Measurements from ENCODE around the gene TMEM201.

TMEM201 gene

DNA sequence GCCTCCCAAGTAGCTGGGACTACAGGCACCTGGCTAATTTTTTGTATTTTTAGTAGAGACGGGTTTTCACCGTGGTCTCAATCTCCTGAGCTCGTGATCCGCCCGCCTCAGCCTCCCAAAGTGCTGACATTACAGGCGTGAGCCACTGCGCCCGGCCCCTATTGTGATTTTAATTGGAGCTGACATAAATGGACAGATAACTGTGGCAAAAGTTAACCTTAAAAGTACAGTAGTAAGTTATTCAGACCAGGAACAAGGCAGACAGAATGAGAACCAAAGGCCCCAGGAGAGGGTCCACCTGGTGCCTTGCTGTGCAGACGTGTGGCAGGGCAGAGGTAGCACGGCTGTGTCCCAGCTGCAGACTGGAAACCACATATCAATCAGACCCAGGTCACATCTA lies 11.0 kb downstream of the TMEM201 start:
- no peak for DNase-seq (ENCODE audit: low read depth in 1 of 2, low spot score in 1 of 2)

DNA sequence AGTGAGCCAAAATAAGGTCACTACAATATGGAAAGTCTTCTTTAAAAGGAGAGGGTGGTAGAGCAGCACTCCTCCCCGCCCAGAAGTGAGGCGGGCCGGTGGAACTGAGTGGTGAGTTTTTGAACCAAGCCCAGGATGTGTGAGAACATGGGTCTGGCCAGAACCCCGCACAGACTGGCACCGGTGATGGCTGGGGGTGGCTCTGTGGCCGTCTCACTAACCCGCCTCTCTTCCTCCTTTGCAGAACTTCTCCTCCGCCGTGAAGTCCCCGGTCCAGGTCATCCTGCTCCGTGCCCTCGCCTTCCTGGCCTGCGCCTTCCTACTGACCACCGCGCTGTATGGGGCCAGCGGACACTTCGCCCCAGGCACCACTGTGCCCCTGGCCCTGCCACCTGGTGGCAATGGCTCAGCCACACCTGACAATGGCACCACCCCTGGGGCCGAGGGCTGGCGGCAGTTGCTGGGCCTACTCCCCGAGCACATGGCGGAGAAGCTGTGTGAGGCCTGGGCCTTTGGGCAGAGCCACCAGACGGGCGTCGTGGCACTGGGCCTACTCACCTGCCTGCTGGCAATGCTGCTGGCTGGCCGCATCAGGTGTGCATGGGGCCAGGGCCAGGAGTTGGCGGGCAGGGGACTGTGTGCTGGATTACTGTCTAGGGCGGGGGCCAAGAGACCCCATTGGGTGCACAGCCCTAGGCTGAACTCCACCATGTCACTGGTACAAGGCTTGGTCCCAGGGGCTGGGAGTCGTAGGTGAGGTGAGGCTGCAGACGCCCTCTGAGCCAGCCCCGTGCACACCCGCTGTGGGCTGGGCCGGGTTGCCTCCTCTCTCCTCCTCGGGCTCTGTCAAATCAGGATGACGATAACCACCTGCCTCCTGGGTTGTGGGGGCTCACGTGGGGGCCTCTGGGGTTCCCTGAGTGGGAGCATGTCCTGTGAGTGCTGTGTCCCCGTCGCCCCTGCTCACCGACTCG lies 12.4 kb downstream of the TMEM201 start:
- DNase-seq (ENCODE audit: low read depth in 1 of 2, low spot score in 1 of 2), result no peak

DNA sequence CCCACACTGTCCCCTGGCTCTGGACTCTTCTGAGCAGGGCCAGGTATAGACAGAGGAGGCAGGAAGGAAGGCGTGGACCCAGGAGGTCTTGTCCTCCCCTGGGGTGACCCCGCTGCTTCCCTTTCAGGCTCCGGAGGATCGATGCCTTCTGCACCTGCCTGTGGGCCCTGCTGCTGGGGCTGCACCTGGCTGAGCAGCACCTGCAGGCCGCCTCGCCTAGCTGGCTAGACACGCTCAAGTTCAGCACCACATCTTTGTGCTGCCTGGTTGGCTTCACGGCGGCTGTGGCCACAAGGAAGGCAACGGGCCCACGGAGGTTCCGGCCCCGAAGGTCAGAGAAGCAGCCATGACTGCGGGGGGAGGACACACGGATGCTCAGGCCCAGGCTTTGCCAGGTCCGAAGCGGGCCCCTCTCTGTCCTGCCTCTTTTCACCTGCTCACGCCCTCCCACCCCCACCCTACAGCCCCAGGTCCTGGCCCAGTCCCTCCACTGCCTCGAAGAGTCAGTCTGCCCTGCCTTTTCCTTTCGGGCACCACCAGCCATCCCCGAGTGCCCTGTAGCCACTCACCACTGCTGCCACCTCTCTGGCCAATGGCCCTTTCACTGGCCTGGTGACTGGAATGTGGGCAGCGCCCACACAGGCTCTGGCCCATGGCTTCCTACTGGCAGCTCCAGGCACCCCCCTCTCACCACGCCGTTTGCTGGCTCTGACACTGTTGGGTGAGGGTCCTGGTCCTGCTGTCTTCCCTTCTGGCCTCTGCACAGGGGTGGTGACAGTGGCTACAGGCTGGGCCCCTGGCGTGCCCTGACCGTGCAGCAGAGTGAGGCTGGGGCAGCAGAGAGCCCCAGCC lies 13.5 kb downstream of the TMEM201 start:
- DNase-seq (ENCODE audit: low read depth in 1 of 2, low spot score in 1 of 2), result no peak

DNA sequence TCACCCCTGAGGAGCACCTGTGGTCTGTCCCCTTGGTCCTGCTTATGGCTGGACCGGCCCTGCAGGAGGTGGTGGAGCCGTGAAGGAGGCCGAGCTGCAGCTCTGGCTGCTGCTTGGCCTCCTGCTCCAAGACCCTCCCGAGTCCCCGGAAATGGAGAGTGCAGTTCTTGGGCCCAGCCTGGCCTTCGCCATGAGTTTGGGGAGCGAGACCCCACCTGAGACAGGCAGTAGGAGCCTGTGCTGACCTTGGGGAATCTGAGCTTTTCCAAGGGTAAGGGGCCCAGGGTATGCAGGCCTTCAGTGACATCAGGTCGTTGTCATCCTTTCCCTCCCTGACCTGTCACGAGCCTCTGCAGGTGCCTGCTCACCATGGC lies 14.1 kb downstream of the TMEM201 start:
- no peak for DNase-seq (ENCODE audit: low read depth in 1 of 2, low spot score in 1 of 2)

DNA sequence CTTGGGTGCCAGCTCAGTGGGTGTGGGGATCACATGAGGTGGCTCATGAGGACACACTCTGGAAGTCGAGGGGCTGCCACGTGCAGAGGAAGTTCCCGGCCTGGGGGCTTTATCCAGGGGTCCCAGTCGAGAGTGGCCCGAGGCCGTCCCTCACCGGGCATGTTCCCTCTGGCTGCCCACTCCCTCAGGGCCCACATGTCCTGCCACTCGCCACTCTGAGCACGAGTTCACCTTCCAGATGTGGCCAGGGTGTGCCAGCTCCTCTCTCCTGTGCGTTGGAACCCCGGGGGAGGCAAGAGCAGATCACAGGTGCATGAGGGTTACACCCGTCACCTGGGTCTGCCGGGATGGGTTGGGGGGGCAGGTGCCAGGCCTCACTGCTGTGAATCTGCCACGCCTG lies 14.6 kb downstream of the TMEM201 start:
- no peak for DNase-seq (ENCODE audit: low read depth in 1 of 2, low spot score in 1 of 2)

DNA sequence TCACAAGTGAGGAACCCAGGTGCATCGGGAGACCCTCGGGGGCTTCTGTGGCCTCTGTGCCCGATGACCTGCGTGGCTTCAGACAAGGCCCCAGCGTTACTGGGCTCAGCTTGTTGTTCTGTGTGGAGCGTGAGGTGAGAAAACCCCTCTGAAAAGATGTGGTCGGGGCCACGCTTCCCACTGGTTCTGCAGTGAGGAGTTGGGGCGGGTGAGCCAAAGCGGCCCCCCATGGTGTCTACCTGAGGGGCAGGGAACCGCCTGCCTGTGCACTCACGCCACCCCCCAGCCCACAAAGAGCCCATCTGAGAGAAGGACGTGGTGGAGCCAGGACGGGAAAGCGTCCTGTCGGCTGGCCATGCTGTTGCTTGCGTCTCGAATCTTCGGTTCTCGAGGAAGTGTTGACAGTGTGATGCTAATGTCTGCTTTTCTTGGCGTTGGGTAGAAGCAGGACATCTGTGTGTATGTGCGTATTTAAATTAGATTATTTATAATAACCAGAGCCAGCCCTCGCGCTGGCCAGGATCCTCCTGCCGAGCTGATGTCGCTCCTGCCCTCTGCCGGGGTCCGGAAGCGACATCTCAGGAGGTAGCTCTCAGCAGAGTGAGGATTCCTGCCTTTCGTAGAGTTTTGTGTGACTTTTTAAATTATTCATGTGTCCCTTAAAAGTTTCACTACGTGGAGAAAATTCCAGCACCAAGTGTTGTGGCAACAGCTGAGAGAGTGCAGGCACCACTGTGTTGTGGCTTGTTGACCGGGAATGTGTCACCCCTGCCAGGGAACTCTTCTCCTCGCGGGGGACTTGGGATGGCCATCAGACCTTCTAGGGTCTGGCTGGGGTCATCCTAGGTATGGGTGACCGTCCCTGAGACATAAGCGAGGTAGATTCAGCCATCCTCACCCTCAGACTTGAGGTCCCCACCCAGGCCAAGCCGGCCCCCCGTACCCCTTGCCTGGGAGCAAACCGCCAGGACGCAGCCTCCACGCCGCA lies 15.3 kb downstream of the TMEM201 start:
- DNase-seq (ENCODE audit: low read depth in 1 of 2, low spot score in 1 of 2), result no peak

DNA sequence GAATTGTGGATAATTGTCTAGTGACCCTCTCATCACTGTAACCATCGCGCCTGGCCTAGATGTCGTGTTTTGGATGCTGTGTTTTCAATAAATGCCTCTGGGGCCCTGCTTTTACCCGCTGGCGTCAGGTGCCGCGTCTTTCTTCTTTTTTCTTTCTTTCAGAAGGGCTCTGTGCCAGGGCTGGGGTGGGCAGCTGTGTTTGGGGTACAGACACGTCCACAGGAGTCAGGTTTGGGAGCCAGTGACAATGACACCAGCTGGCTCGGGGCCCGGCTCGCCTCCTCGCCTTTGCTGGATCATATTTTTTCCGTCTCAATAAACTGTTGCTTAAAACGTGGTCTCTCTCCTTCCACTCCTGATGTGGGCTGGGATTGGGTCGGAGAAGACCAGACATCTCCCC lies 16.1 kb downstream of the TMEM201 start:
- no peak for DNase-seq (ENCODE audit: low read depth in 1 of 2, low spot score in 1 of 2)

DNA sequence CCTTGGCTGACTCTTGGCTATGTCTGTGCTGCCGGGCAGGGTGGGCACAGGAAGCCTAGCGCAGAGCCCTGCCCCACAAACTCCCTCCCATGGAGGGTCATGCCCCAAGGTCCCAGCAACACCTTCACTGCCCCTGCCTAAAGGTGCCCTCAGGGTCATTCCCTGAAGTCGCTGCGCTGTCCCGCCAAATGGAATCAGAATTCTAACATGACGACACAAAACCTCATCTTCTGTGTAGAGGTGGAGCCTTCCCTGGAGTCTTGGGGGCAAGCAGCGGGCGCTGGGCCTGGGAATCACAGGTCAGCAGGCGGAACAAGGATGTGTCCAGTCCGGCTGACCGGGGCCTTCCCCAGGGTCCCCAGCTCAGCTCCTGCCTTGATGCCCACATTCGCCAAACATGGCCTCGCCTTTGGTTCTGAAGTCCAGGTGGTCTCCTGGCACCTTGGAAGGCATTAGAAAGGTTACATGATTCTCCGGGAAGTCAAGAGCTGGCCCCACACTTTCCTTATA lies 17.3 kb downstream of the TMEM201 start:
- DNase-seq (ENCODE audit: low read depth in 1 of 2, low spot score in 1 of 2), result no peak

DNA sequence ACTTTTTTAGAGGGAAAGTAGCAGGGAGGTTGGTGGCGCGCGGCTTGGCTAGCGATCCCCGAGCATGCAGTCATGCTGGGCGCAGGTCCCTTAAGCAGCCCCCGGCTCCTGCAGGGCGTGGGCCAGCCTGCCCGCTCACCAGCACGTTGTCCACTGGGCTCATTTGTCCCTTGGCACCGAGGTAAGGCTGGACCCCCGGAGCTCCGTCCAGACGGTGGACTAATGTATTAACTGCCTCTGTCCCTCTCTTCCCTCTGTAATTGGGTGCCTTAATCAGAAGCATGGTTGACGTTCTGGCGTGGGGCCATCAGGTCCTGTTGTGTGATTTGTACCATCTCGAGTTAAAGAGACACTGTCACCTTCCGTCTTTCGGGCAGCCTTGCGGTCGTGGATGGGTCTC lies 17.7 kb downstream of the TMEM201 start:
- no peak for DNase-seq (ENCODE audit: low read depth in 1 of 2, low spot score in 1 of 2)

DNA sequence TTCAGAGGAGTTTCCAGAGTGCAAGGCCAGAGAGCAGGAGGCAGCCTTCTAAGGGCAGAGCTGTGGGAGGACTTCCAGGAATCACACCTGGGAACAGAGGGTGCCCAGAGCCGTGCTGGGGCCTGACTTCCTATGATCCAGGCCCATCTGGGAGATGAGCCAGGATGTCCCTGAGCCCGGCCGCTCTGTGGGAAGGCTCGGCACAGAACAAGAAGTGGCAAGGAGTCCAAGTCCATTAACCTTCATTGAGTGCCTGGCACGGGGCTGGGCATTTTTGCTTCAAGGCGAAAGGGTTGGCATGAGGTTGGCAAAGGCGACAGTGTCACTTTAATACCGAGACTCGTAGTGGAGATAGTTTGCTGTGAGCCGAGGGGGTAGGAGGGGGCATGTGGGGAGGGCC lies 18.2 kb downstream of the TMEM201 start:
- DNase-seq (ENCODE audit: low read depth in 1 of 2, low spot score in 1 of 2), result no peak

DNA sequence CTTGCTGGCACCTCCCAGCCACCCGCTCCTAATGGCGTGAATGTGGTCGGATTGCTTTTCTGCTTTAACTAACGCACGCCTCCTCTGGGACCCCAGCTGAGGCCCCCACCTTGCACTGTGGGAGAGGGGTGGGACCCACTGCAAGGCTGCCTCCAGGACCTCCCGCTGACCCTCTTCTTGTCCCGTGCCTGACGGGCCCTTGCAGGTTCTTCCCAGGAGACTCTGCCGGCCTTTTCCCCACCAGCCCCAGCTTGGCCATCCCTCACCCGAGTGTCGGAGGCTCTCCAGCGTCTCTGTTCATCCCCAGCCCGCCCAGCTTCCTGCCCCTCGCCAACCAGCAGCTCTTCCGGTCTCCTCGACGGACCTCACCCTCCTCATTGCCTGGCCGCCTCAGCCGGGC lies 18.6 kb downstream of the TMEM201 start:
- DNase-seq (ENCODE audit: low read depth in 1 of 2, low spot score in 1 of 2), result no peak

DNA sequence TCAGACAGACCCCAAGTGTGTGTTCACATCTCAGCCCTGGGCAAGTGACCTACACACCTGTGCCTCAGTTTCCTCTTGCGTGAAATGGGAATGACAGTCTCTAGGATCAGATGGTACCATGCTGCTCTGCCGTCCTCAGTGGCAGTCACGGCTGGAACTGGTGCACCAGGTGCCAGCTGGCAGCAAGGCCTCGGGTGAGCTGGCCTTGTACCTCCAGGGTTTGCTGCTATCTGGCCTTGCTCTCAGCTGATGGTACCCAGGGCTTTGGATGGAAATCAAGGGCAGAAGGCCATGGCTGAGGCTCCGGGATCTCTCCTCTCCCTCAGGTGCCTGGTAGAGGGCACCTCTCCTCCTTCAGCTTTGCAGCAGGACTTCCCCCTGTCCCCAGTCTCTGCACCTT lies 21.3 kb downstream of the TMEM201 start:
- no peak for DNase-seq (ENCODE audit: low read depth in 1 of 2, low spot score in 1 of 2)

DNA sequence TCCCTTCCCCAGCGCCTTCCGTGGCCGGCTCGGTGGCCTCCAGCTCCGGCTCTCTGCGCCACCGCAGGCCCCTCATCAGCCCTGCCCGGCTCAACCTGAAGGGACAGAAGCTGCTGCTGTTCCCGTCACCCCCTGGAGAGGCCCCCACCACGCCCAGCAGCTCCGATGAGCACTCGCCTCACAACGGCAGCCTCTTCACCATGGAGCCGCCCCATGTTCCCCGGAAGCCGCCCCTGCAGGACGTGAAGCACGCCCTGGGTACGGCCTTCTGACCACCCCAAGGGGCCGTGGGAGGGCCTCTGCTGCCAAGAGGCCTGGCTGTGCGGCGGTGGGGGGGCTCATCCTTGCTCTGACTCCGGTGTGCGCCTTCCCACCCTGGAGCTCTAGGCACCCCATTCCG lies 21.8 kb downstream of the TMEM201 start:
- DNase-seq (ENCODE audit: low read depth in 1 of 2, low spot score in 1 of 2), result no peak

DNA sequence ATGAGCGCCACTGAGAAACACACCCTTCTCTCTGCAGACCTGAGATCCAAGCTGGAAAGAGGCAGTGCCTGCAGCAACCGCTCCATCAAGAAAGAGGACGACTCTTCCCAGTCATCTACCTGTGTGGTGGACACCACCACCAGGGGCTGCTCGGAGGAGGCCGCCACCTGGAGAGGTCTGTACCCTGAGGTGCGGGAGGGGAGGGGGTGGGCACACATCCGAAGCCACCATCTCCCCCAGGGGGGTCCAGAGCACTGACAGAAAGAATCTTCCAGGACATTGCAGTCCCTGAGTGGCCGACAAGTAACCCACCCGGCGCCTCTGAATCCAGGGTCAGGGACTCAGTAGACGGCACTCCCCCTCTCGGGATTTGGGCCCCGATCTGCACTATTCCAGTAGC lies 23.0 kb downstream of the TMEM201 start:
- DNase-seq (ENCODE audit: low read depth in 1 of 2, low spot score in 1 of 2), result no peak

DNA sequence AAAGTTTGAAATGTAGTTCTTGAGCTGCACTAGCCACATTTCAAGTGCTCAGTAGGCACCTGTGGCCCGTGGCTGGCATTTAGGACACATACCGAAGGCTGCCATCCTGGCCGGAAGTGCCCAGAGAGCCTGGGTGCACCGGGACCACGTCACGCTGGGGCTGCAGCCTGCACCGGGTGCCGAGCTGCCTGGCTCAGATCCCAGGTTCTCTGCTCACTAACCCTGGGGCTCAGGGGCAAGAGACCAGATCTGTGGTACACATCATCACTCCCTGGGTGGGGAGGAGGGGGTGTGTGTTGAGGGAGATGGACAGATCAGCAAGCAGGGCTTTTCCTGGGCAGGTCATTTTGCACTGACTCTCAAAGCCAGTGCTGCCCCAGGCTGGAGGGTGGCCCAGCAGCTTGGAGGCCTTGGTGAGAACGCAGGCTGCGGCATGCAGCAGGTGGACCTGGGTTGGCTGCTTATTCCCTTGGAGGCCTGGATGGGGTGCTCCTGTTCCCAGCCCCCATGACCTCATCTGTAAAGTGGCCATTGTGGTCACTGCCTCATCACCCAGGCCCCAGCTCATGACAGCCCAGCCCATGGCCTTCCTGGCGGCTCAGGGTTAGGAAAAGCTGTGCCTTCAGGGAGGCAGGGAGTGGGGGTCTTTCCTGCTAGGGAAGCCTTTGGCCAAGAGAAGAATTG lies 23.6 kb downstream of the TMEM201 start:
- DNase-seq (ENCODE audit: low read depth in 1 of 2, low spot score in 1 of 2), result no peak

DNA sequence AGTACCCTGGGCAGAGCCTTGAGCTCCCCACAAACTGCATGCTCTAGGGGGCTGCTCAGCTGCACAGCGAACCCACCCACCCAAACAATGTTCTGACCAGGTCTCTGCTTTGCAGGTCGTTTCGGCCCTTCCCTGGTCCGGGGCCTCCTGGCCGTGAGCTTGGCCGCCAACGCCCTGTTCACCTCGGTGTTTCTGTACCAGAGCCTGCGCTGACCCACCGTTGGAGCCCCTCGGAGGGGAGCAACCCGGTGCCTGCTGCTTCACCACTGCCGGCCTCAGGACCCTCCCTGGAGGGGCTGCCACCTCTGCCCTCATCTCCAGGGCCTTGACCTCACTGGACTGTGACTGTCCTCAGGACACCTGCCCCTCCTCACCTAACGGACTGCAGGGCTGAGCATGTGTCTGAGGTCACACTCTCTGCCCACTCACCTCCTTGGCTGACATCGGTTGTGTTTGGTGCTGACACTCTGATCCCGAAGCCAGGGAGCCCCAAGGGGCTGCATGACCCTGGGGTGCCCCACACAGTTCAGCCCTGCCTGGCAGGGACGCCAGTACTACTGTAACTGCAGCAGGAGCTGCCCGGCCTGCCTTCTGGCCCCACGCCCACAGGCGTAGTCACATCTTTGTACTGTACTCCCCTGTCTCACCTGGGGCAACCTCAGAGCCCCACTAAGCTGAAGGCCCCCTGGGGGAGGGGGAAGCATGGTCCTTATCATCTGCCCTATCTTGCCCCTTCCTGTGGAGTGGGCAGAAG lies 24.3 kb downstream of the TMEM201 start:
- no peak for DNase-seq (ENCODE audit: low read depth in 1 of 2, low spot score in 1 of 2)

DNA sequence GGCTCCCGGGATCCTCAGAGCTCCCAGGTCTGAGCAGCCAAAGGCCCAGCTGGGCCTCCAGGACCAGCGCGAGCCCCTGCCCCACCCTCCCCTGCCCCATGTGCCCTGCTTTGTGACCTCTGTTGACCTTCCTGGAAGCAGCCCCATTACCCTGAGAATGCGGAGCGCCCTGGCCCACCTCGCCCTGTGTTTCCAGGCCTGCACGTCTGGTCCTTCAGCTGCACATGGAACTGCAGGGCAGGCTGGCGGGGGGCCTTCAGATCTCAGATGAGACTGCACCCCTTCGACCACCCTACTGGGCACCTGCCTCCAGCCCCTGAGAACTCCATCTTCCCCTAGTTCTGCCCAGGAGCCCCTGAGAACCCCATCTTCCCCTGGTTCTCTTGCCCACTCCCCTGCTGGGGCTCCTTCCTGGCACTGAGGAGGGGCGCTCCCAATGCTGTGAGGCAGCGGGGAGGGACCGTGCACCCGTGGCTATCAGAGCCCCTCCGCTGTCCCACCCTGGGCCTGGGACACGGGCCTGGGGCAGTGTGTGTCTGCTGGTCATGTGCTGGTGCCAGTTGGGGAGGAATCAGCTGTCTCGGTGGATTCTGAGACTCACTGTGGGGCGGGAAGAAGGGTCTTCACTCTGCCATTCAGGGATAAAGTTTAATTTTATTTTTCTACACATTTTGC lies 25.1 kb downstream of the TMEM201 start:
- no peak for DNase-seq (ENCODE audit: low read depth in 1 of 2, low spot score in 1 of 2)

DNA sequence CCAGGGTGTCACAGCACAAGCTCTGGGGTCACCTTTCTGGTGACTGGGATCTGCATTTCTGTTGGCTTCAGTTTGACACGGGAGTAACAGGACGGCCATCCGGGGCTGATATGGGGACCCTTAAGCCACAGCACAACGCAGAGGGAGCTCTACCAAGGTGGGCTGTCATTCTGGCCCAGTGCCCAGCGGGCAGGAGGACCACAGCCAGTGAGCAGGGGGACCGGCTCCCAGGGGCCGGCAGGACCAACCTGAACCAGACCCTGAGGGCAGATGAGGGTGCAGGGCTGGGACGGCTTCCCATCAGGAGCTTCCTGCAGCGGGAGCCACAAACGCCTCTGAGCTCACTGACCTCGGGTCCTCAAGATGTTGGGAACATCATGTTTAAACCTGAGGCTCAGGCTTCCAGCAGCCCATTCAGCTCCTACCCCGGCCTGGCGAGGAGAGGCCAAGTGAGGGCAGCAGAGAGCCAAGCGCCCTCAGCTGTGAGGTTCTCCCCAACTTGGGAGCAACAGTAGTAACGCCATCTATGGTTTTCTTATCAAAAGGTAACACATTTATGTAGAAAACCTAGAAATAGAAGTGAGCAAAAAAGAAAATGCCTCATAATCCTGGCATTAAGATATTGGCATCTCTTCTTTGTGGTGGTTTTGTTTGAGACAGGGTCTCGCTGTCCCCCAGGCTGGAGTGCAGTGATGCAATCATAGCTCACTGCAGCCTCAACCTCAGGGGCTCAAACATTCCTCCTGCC lies 26.8 kb downstream of the TMEM201 start:
- DNase-seq (ENCODE audit: low read depth in 1 of 2, low spot score in 1 of 2), result peak; percentile 30

Measured in activated T-helper 1 cell treated with anti-CD3 and anti-CD28 coated beads, Interleukin-2, amount 50 U/mL, for 16 hours (primary cell).